Prostate gland (tissue), 2 donors: ENCODE results near the gene HCRT. TPM values are rescaled to one million over a fixed set of nuclear protein-coding genes. Genes with fewer than 3 reads are reported as not detected.
"Not testable (repeated sequence)": the region's sequence is repeated elsewhere in the genome, so short reads cannot be mapped to it uniquely, and the experiment has no call there.

Experiments used
- DNase-seq: peaks from one replicate; pipeline ENCODE4 v3.0.0-alpha.2; 2019; ENCODE audit warnings: low spot score
- H3K27ac ChIP-seq, 2 donors: fragments of 200-600 bp; sonication (generic); 2 replicates each; pipeline ENCODE4 v1.5.1; 2017 to 2019
- H3K27me3 ChIP-seq: fragments of 200-600 bp; sonication (generic); replicated peaks from 2 replicates; pipeline ENCODE4 v1.5.1; 2019; ENCODE audit not compliant: insufficient read depth
- H3K36me3 ChIP-seq, 2 donors: fragments of 200-600 bp; sonication (generic); 1 replicate in 1 of 2; 2 replicates in 1 of 2; pipeline versions ENCODE4 v1.5.1 to v1.8.1; 2017 to 2019
- H3K4me1 ChIP-seq: fragments of 200-600 bp; sonication (generic); replicated peaks from 2 replicates; pipeline ENCODE4 v1.5.1; 2019
- H3K4me3 ChIP-seq, 2 donors: fragments of 200-600 bp; sonication (generic); 2 replicates each; pipeline ENCODE4 v1.5.1; 2017 to 2019
- H3K9me3 ChIP-seq: fragments of 200-600 bp; sonication (generic); 2 replicates; pipeline ENCODE4 v1.5.1; 2017
- CTCF ChIP-seq, 4 experiments: fragments of 200-600 bp in 2 of 4; fragments of 450-650 bp in 2 of 4; sonication (generic) in 2 of 4; IDR thresholded peaks; 1 replicate in 3 of 4; 2 replicates in 1 of 4; pipeline ENCODE4 v1.5.1; 2016 to 2019; ENCODE audit warnings: antibody characterized with exemption in 4 of 4, mild to moderate bottlenecking in 2 of 4, moderate library complexity in 2 of 4
- POLR2A ChIP-seq: fragments of 450-650 bp; IDR thresholded peaks from one replicate; pipeline ENCODE4 v1.6.1; 2016; ENCODE audit warnings: antibody characterized with exemption, mild to moderate bottlenecking
- POLR2AphosphoS5 ChIP-seq: sonication (generic); formaldehyde crosslinking; IDR thresholded peaks from one replicate; pipeline ENCODE4 v1.6.1; 2017; ENCODE audit warnings: antibody characterized with exemption
- WGBS: methylation state at CpG from one replicate; pipeline ENCODE4 v1.1.5; 2018; 5-methylcytosine and 5-hydroxymethylcytosine counted together
- intact Hi-C: fragments of 100-400 bp; cut with DNase I; formaldehyde crosslinking; loops from one replicate; pipeline ENCODE4 v1.14.2; 2022
- total RNA-seq, 2 donors: library from RNA; depleted of rRNA; stranded (reverse); fragments of >200 nt; gene quantifications; one replicate each; pipeline ENCODE4 v1.1.0, GENCODE V29; 2016

Gene HCRT
- total RNA-seq, 2 donors from 2014 or later: not detected

DNA sequence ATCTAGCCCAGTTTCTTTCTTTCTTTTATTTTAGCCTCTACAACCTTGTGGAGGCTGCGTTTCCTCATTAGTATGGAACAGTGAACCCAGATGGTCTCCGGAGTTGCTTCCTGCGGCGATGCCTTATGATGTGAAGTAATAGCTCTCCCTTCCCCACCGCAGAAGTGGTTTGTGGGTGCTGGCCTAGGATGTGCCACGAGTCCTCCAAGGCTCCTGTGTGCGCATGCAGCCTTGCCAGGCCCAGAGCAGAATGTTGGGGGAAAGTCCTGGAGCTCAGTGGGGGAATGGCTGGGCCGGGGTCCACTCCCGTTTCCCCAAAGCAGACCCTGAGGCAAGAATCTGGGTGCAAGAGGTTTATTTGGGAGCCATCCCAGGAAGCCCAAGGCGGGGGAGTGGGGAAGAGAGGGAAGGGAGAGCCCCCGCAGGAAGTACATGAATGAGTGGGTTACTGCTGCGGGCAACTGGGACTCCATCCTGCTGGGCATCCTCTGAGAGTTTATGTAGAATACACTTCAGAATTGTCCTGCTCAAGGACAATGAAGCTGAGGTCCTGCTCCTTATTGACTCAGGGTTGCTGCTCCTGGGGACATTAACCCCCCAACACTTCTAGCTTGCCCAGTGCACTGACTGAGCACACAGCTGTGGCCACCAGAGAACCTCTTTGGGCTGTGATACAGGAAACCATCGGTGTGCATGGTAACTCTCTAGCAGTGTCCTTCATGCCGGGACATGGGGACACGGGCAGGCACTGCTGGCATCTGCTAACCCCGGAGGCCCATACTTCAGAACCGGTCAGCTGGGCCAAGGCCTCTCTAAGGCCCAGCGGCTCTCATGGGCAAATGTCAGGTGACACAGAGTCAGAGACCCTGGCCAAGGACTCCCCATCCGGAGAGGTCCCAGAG lies 3.7 kb upstream of the HCRT start:
- Histone ChIP-seq H3K9me3 (no peaks in the 10 kb centered on the region), H3K27me3 (no peaks in the 10 kb centered on the region), H3K36me3 (no peaks in the 10 kb centered on the region), H3K4me1 (peaks cover under 1% of the 10 kb centered on the region), H3K27ac (no peak overlapping the region), H3K4me3 (no peak overlapping the region)
- no peak for TF ChIP-seq POLR2A
- TF ChIP-seq POLR2AphosphoS5: no peak
- TF ChIP-seq CTCF (IDR thresholded peaks at IDR 0.05): no peak
- intact Hi-C loops: no loop called here
- no peak for DNase-seq
- WGBS: 76% methylated on average over 19 of the region's 19 CpGs

GRCh38 chr17:42187833-42188232 lies 2.6 kb upstream of the HCRT start:
- H3K4me3 ChIP-seq: no peak overlapping the region
- no peaks in the 10 kb centered on the region for H3K27me3 ChIP-seq
- H3K36me3 ChIP-seq: no peaks in the 10 kb centered on the region
- H3K4me1 ChIP-seq: peaks cover 4% of the 10 kb centered on the region
- WGBS: 88% methylated on average over 2 of the region's 2 CpGs
- H3K27ac ChIP-seq: no peak overlapping the region
- intact Hi-C loops: no loop called here
- H3K9me3 ChIP-seq: no peaks in the 10 kb centered on the region
- DNase-seq: no peak
- TF ChIP-seq CTCF (IDR thresholded peaks at IDR 0.05) (no peak), POLR2A (no peak), POLR2AphosphoS5 (no peak)

DNA sequence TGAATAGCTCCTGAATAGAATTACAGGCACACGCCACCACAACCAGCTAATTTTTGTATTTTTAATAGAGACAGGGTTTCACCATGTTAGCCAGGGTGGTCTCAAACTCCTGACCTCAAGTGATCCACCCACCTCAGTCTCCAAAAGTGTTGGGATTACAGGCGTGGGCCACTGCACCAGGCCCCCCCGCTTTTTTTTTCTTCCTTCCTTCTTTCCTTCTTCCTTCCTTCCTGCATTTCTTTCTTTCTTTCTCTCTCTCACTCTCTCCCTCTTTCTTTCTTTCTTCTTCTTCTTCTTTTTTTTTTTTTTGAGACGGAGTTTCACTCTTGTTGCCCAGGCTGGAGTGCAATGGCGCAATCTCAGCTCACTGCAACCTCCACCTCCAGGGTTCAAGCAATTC lies 939 bp upstream of the HCRT start:
- 92% methylated on average over 5 of the region's 5 CpGs for WGBS
- H3K36me3 ChIP-seq, H3K27me3 ChIP-seq, H3K4me1 ChIP-seq, H3K27ac ChIP-seq, DNase-seq, H3K4me3 ChIP-seq, H3K9me3 ChIP-seq, intact Hi-C loops: not testable (repeated sequence)

DNA sequence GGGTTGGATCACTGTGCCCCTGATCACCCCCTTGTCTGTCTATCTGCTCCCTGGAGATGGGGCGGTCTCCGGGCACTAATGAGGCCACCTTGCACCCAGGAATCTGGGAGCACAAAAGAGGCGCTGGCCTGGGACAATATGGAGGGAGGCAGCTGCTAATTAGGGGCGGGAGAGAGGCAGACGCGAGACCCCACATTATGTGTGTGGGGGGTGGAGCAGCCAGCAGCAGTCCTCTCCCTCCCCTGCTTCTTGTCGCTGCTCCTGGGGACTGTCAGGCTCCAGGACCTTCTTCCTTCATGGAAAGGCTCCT lies 324 bp upstream of the HCRT start:
- intact Hi-C loops: no loop called here
- Histone ChIP-seq H3K4me1 (peaks cover 4% of the 10 kb centered on the region), H3K27ac (no peak overlapping the region), H3K36me3 (no peaks in the 10 kb centered on the region), H3K9me3 (no peaks in the 10 kb centered on the region), H3K27me3 (peaks cover 3% of the 10 kb centered on the region), H3K4me3 (no peak overlapping the region)
- no peak for DNase-seq
- TF ChIP-seq POLR2AphosphoS5 (no peak), CTCF (IDR thresholded peaks at IDR 0.05) (no peak), POLR2A (no peak)
- WGBS: 61% methylated on average over 7 of the region's 7 CpGs

GRCh38 chr17:42183741-42184711 lies 1.2 kb downstream of the HCRT start:
- Histone ChIP-seq H3K9me3 (no peaks in the 10 kb centered on the region), H3K27ac (peak overlapping the region in 1 of 2 donors; percentile 26), H3K4me3 (peak overlapping the region; percentile 29 to 37), H3K36me3 (no peaks in the 10 kb centered on the region), H3K4me1 (peaks cover 4% of the 10 kb centered on the region), H3K27me3 (peaks cover 4% of the 10 kb centered on the region)
- intact Hi-C loops: no loop called here
- peak; percentile 24 for DNase-seq
- TF ChIP-seq POLR2AphosphoS5 (no peak), CTCF (IDR thresholded peaks at IDR 0.05) (peak; percentile 54 to 87 (median 78)), POLR2A (no peak)
- WGBS: 6% methylated on average over 60 of the region's 83 CpGs
